BJ (cell line): ENCODE data around the gene PRRX2. TPM values are rescaled to one million over a fixed set of nuclear protein-coding genes. Genes with fewer than 3 reads are reported as not detected.
"Not testable (repeated sequence)": the region's sequence is repeated elsewhere in the genome, so short reads cannot be mapped to it uniquely, and the experiment has no call there.

Experiments
- CTCF ChIA-PET: fragments of 350-600 bp; formaldehyde crosslinking; extraction: SDS; loops from one replicate; lab custom pipeline; 2021; ENCODE audit warnings: antibody characterized with exemption, inconsistent platforms; lab: Yijun Ruan, JAX
- POLR2A ChIA-PET: fragments of 300-600 bp; sonication (Branson Sonifier 250); formaldehyde crosslinking; extraction: SDS; loops from one replicate; lab custom pipeline; 2021; ENCODE audit warnings: antibody characterized with exemption; lab: Charles Lee
- DNase-seq: peaks from one replicate; pipeline ENCODE4 v3.0.0-alpha.2; 2011; ENCODE audit warnings: low read depth
- H3K27me3 ChIP-seq: 2 replicates; pipeline ENCODE4 v1.6.0; 2011; ENCODE audit warnings: low read length; ENCODE audit not compliant: control insufficient read depth, insufficient read depth
- H3K36me3 ChIP-seq: 2 replicates; pipeline ENCODE4 v1.5.1; 2011; ENCODE audit warnings: low read length; ENCODE audit not compliant: control insufficient read depth, insufficient read depth
- H3K4me3 ChIP-seq: 2 replicates; pipeline ENCODE4 v1.5.1; 2011; ENCODE audit warnings: low read depth, mild to moderate bottlenecking, control low read depth, low read length
- CTCF ChIP-seq: IDR thresholded peaks from 2 replicates; pipeline ENCODE4 v1.5.1; 2011; ENCODE audit warnings: low read depth, mild to moderate bottlenecking, control low read depth, inconsistent platforms, low read length, moderate library complexity; ENCODE audit not compliant: insufficient read depth
- polyA plus RNA-seq: library from polyadenylated mRNA; depleted of rRNA; stranded (reverse); fragments of >200 nt; gene quantifications from 2 replicates; pipeline ENCODE4 v1.2.3, GENCODE V29; 2011

The PRRX2 gene
- polyA plus RNA-seq, 1 experiment, result 37.4 TPM

GRCh38 chr9:129761293-129761900 lies 96.0 kb downstream of the PRRX2 start:
- no peaks in the 10 kb centered on the region for H3K36me3 ChIP-seq
- DNase-seq, result peak; percentile 80
- H3K4me3 ChIP-seq, result no peak overlapping the region
- CTCF ChIA-PET, result interaction anchor here (0.8 to 4.8 kb wide), 9 partner anchors 11 to 630 kb away, joined by 3 to 25 read pairs (median 3); no protein-coding TSS in a partner anchor
- POLR2A ChIA-PET, result interaction anchor here (0.6 to 0.7 kb wide), 2 partner anchors 35 to 619 kb away, joined by 5 to 11 read pairs; no protein-coding TSS in a partner anchor
- H3K27me3 ChIP-seq, result no peaks in the 10 kb centered on the region
- no peak for TF ChIP-seq CTCF

GRCh38 chr9:129761901-129762369 lies 96.5 kb downstream of the PRRX2 start:
- POLR2A ChIA-PET, result interaction anchor here (0.6 to 0.7 kb wide), 2 partner anchors 35 to 620 kb away, joined by 5 to 11 read pairs; no protein-coding TSS in a partner anchor
- Histone ChIP-seq H3K27me3 (no peaks in the 10 kb centered on the region), H3K4me3 (no peak overlapping the region), H3K36me3 (no peaks in the 10 kb centered on the region)
- DNase-seq, result peak; percentile 75
- CTCF ChIA-PET, result interaction anchor here (0.6 to 4.8 kb wide), 10 partner anchors 11 to 734 kb away, joined by 3 to 25 read pairs (median 3); partner anchors contain the start of gene SH3GLB2
- TF ChIP-seq CTCF, result no peak

GRCh38 chr9:129762370-129762984 lies 97.0 kb downstream of the PRRX2 start:
- ChIA-PET POLR2A (interaction anchor here (0.6 to 0.7 kb wide), 2 partner anchors 15 to 621 kb away, joined by 3 to 11 read pairs; no protein-coding TSS in a partner anchor), CTCF (interaction anchor here (0.6 to 4.8 kb wide), 7 partner anchors 19 to 734 kb away, joined by 3 to 25 read pairs (median 4); partner anchors contain the start of gene SH3GLB2)
- H3K4me3 ChIP-seq, H3K27me3 ChIP-seq, H3K36me3 ChIP-seq: not testable (repeated sequence)
- DNase-seq, result peak; percentile 94

GRCh38 chr9:129762985-129763926 lies 97.8 kb downstream of the PRRX2 start:
- TF ChIP-seq CTCF, result no peak
- ChIA-PET POLR2A (interaction anchor here (0.6 kb wide), 1 partner anchor 14 kb away, joined by 3 read pairs; no protein-coding TSS in a partner anchor), CTCF (interaction anchor here (0.7 to 2.1 kb wide), 6 partner anchors 10 to 632 kb away, joined by 3 to 6 read pairs (median 4); partner anchors contain the start of gene PTGES)
- Histone ChIP-seq H3K4me3 (no peak overlapping the region), H3K36me3 (no peaks in the 10 kb centered on the region), H3K27me3 (no peaks in the 10 kb centered on the region)
- DNase-seq, result no peak

- TF ChIP-seq CTCF, result no peak
Measured at GRCh38 chr9:129765764-129766317, 100.4 kb downstream of the PRRX2 start.

More at GRCh38 chr9:129765764-129766317, 100.4 kb downstream of the PRRX2 start:
- Histone ChIP-seq H3K36me3 (no peaks in the 10 kb centered on the region), H3K4me3 (no peak overlapping the region), H3K27me3 (no peaks in the 10 kb centered on the region)
- ChIA-PET POLR2A (no interaction called here), CTCF (interaction anchor here (1.0 to 1.6 kb wide), 5 partner anchors 11 to 40 kb away, joined by 3 to 6 read pairs (median 4); no protein-coding TSS in a partner anchor)
- DNase-seq, result no peak
